Endometrium (tissue), 2 donors: ENCODE data around the gene LPIN1.
"Not testable (repeated sequence)": the region's sequence is repeated elsewhere in the genome, so short reads cannot be mapped to it uniquely, and the experiment has no call there.

ENCODE experiments used
- FAIRE-seq: peaks from 2 replicates; lab custom pipeline; 2012; peaks lifted over from hg19 to GRCh38; lab: Jason Lieb, UNC
- donor health status: control.
- donor health status: control.

The LPIN1 gene

DNA sequence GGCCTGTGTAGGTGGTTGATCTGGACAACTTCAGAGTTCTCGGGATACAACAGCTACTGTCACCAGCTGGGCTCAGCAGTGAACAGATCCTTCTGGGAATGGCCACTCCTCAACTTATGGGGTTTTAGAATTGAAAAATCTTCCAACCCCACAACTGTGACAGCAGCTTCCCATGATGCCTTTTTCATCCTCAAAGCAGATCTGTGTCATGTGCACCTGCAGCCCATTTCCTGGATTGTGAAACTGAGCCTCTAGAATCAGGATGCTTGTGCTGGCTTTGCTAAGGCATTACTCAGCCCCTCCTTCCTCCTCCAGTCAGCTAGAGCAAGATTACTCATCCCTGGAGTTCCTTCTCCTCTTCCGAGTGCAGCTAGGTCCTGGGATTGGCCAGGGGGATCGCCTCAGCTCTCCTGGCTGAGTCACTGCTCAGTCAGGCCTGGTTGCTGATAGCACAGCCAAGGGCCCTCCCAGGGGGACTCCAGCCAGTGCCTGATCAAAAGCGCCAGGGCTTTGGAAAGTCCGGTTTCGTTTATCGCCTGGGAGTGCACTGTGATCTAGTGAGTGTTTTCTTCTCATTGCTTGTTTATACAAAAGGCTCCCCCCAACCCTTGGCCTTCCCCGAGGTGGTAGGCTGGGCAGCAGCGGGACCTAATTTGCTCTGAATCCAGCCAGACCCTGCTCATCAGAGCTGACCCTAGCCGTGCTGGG is 2.4 kb upstream of the LPIN1 start:
- peak; percentile 78 for FAIRE-seq

- no peak for FAIRE-seq
Measured at GRCh38 chr2:11744631-11745394, 1.6 kb upstream of the LPIN1 start.

DNA sequence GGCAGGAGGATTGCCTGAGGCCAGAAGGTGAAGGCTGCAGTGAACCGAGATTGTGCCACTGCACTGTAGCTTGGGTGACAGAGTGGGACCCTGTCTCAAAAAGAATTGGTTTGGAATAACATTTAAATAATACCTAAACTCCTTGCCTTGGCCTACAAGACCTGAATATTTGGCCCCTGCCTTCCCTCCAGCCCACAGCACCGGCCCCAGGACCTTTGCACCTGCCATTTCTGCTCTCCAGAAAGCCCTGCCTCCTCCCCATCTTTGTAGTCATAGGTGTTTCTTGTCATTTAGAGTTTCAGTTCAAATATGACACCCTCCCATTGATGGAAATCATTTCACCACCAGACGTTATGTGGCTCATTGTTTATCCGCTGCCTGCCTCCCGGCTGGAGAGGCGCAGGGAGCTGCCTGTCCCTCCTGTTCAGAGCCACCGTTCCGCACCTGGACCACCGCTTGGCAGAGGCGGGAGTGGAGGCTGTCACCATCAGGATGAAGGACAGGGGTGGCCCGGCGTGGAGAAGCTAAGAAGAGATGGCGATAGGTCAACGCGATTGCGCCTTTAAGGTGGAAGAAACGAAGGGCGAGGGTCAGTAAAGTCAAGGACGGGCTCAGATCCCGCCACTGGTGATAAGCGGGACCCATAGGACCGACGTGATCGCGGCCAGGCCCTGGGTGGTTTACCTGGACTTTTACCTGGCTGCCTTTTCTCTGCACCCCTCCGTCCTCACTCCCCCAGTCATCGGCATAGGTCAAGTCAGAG is 638 bp upstream of the LPIN1 start:
- FAIRE-seq = no peak

DNA sequence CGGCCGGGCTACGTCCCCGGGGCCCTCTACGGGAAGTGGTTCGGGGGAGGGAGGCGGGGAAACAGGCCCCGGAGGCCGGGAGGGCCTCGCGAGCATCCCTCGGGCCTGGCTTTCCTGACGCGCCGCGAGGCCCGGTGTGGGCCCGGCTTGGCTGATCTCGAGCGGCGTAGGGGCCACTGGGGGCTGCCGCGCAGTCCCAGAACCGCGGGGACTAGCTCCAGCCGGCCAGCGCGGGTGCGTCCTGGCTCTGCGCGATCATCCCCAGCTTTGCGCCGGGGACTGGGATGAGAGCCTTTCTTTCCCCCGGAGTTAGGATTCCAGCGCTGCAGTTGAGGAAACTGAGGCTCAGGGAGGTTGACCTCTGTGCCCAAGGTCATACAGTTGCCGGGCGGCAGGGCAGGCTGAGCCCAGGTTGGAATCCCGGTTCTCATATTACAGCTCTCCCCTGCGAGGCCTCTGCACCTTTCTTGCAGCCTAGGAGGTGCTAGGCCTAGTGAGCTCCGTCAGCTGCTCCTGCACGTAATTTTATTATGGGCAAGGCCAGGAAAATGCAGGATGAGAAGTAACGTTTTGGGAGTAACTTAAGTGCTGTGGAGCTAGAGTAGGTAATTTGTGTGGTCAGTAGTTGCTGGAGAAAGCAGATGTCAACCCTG is 501 bp downstream of the LPIN1 start:
- FAIRE-seq = no peak

- no peak for FAIRE-seq
Measured at GRCh38 chr2:11748018-11748860, 1.8 kb downstream of the LPIN1 start.

GRCh38 chr2:11748861-11749645 is 2.6 kb downstream of the LPIN1 start:
- no peak for FAIRE-seq

DNA sequence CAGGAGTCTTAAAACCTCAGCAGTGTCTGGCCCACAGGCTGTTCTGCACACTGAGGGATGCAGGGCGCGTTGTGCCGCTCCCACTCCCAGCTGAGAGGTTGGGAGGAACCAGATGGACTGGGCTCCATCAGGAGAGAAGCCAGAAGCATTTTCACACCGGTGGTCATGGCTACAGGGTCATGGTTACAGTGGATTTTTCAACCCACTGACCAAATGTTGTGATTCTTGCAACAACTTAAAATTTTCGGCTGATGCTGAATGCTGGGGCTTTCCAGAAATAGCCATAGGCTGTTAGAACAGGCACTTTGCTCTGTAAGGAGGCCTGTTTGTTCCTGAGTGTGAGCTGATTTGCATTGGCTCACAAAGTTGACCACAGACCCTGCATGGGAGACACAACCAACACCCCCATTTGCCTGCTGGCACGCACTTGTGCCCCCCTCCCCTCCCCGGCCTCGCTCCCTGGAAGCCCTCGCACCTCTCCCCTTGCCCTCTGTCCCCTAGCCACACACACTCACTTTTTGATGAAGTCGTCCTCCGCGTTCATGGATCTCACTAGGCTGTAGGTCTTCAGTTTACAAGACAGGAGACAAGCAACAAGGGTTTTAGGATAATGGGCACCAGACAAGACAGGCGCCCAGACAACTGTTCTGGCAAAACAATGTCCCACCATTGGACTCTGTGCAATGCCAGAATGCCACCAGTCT is 3.4 kb downstream of the LPIN1 start:
- FAIRE-seq = no peak

- no peak for FAIRE-seq
Measured at GRCh38 chr2:11750422-11750821, 4.0 kb downstream of the LPIN1 start.

- FAIRE-seq = no peak
Measured at GRCh38 chr2:11750917-11751316, 4.5 kb downstream of the LPIN1 start.

DNA sequence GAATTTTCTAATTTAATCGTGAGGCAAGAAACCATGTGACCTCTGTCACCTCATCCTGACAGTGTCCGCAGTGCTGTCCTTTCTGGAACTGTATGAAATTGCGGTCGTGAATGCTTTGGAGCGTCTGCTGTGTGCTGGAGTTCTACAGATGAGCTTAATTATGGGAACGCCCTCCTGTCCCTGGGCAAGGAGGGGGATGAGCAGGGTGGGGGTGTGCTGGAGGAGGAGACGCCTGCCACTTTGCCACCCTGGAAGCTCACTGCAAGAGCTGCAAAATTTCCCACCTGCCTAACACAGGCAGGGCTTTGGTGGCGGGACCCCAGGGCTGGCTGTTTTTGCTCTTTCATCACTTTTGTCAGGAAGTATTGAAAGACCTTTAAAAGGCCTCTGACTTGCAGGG is 6.5 kb downstream of the LPIN1 start:
- FAIRE-seq = no peak

DNA sequence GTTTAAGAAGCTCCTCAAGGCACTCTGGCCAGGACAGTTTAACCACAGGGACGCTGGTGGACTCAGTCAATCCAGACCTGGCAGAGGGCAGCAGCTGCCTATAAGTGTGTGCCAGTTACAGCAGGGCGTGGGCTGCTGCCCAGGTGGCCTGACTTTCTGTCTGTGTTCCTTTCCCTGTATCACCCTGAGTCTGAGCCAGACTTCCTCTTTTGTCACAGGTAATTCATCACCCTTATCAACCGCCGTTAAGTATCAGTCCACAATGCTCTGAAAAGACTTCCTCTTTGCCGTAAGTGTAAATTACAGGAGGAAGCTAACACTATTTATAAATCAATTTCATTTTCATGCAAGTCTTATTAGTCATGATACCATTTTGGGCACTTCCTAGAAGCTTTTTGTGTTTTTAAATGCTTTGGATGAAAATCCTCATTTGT is 7.0 kb downstream of the LPIN1 start:
- no peak for FAIRE-seq

- no peak for FAIRE-seq
Measured at GRCh38 chr2:11753886-11754699, 7.7 kb downstream of the LPIN1 start.

DNA sequence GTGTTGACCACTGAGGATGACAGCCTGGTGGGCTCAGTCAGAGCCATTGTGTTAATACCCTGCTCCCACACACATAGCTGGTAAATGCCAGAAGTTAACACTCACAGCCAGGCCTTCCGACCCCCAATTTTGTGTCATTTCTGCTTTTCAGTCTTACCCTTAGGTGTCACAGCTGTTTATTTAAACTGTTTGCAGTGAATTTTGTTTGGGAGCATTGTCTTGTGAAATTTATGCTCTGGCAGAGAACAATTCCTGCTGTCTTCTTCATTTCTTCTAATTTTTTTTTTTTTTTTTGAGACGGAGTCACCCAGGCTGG is 8.2 kb downstream of the LPIN1 start:
- FAIRE-seq = no peak

DNA sequence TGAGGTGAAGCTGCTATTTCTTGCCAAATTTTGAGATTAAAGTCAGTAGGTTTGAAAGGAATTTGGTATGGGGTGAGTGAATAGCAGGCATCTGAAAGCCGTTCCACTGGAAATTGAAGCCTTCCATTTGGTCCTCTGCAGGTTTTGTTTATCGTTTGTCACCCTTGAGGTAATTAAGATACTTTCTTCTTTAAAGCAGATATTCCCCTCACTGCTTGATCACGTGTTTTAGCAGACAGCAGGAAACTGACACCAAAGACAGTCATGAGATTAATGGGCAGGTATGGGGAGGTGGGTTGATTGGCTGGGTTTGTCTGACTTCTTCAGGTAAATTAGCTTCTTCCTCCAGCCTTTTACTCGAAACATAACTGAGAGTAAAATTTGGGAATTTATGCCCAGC is 10.7 kb downstream of the LPIN1 start:
- FAIRE-seq = no peak

GRCh38 chr2:11758187-11758586 is 11.8 kb downstream of the LPIN1 start:
- FAIRE-seq = no peak

GRCh38 chr2:11758647-11759046 is 12.2 kb downstream of the LPIN1 start:
- no peak for FAIRE-seq

GRCh38 chr2:11759182-11759975 is 12.9 kb downstream of the LPIN1 start:
- FAIRE-seq = not testable (repeated sequence)

DNA sequence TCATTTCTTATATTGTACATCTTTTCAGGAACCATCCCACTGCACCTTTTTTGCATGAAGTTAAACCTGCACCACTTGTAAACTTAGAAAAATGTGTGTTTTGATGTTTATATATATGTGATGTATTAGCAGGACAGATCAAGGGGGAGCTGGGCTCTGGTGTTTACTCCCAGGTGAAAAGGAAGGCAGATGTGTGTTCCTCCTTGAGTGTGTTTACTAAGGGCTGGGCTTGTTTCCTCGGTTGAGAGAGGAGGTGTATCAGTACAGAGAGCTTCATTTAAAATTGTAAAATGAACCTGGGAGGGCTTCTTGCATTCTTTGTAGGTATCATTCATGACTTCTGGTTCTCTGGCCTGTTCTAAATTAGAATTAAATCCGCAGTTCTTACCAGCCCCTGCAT is 14.8 kb downstream of the LPIN1 start:
- FAIRE-seq = no peak

DNA sequence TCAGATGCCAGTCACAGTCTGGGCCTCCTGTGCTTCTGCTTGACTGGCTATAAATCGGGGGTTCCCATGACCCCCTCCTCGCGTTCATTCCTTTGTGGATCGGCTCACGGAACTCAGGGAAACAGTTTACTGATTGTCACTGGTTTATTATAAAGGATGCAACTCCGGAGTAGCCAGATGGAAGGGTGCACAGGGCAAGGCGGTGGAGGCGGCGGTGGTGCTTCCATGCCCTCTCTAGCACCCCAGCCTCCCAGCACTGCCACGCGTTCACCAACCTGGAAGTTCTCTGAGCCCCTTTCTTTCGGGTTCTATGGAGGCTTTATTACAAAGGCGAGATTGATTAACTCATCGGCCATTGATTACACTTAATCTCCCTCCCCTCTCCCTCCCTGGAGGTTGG is 15.6 kb downstream of the LPIN1 start:
- no peak for FAIRE-seq
